K562 (cell line): ENCODE results near the gene SARS2. TPM values are rescaled to one million over a fixed set of nuclear protein-coding genes. Genes with fewer than 3 reads are reported as not detected.

Source experiments
- ATAC-seq: fragments of 200-7000 bp; cut with Tn5 transposase; 3 replicates; pipeline ENCODE4 v1.9.1; 2020; ENCODE audit warnings: moderate library complexity
- BruUV-seq: library from RNA; stranded (reverse); fragments of 400-500 nt; replicated peaks from 2 replicates; lab custom pipeline; 2021; lab: Mats Ljungman, UMichigan
- CTCF ChIA-PET: fragments of 300-600 bp; formaldehyde crosslinking; extraction: SDS; loops from one replicate; lab custom pipeline; 2021; ENCODE audit warnings: low intra/inter-chr PET ratio; lab: Yijun Ruan, JAX
- POLR2A ChIA-PET: fragments of 300-600, 350-650 bp; sonication (Branson Sonifier 250); formaldehyde crosslinking; extraction: SDS; loops from one replicate; lab custom pipeline; 2021; ENCODE audit warnings: antibody characterized with exemption, inconsistent platforms; lab: Yijun Ruan, JAX
- DNase-seq, 4 experiments: peaks; one replicate each; pipeline versions ENCODE4 v3.0.0 to v3.0.0-alpha.2; 2011 to 2018; ENCODE audit warnings: low spot score in 3 of 4, mixed read lengths in 3 of 4; ENCODE audit errors: extremely low read depth in 1 of 4
- FAIRE-seq: peaks from 2 replicates; lab custom pipeline; 2011; peaks lifted over from hg19 to GRCh38; lab: Jason Lieb, UNC
- H2AFZ ChIP-seq: 2 replicates; pipeline ENCODE4 v1.6.0; 2011; ENCODE audit warnings: low read depth, low read length, control low read depth, inconsistent platforms
- H3K27ac ChIP-seq: fragments of 200-600 bp; 3 replicates; pipeline ENCODE4 v1.8.0; 2011; ENCODE audit warnings: low read depth, mild to moderate bottlenecking, control low read depth, inconsistent platforms, low read length, moderate library complexity, mixed read lengths; ENCODE audit errors: extremely low read depth
- H3K27me3 ChIP-seq, 2 experiments: fragments of 300-600 bp in 1 of 2; 2 replicates in 1 of 2; 3 replicates in 1 of 2; pipeline versions ENCODE4 v1.6.0 to v1.8.0; 2011; ENCODE audit warnings: inconsistent platforms in 2 of 2, low read length in 2 of 2, mild to moderate bottlenecking in 1 of 2, mixed read lengths in 1 of 2, moderate library complexity in 1 of 2; ENCODE audit not compliant: control insufficient read depth in 2 of 2, insufficient read depth in 2 of 2
- H3K36me3 ChIP-seq: fragments of 300-600 bp; 3 replicates; pipeline ENCODE4 v1.8.0; 2011; ENCODE audit warnings: mild to moderate bottlenecking, low read length, inconsistent platforms; ENCODE audit not compliant: control insufficient read depth, insufficient read depth
- H3K4me1 ChIP-seq, 2 experiments: fragments of 200-600 bp in 1 of 2; replicated peaks in 1 of 2; 2 replicates in 1 of 2; 3 replicates in 1 of 2; pipeline versions ENCODE4 v1.5.1 to v1.8.0; 2011; ENCODE audit warnings: inconsistent platforms in 2 of 2, low read length in 2 of 2, mild to moderate bottlenecking in 1 of 2, mixed read lengths in 1 of 2, moderate library complexity in 1 of 2; ENCODE audit not compliant: control insufficient read depth in 2 of 2, insufficient read depth in 2 of 2
- H3K4me2 ChIP-seq: 2 replicates; pipeline ENCODE4 v1.6.1; 2011; ENCODE audit warnings: low read length, control low read depth, inconsistent platforms, mixed read lengths; ENCODE audit not compliant: insufficient read depth
- H3K4me3 ChIP-seq: fragments of 200-600 bp; sonication (generic), shearing (Covaris generic); 2 replicates; pipeline ENCODE4 v1.5.1; 2016; ENCODE audit warnings: control low read depth, inconsistent platforms
- H3K79me2 ChIP-seq: fragments of 200-600 bp; 3 replicates; pipeline ENCODE4 v1.8.0; 2011; ENCODE audit warnings: low read length, inconsistent platforms; ENCODE audit not compliant: control insufficient read depth, insufficient read depth
- H3K9ac ChIP-seq, 2 experiments: 2 replicates each; pipeline versions ENCODE4 v1.6.0 to v1.6.1; 2011; ENCODE audit warnings: low read depth in 2 of 2, low read length in 2 of 2, control low read depth in 1 of 2, inconsistent platforms in 1 of 2, mild to moderate bottlenecking in 1 of 2, mixed read lengths in 1 of 2; ENCODE audit not compliant: insufficient read depth in 1 of 2
- H3K9me1 ChIP-seq: one replicate; pipeline ENCODE4 v1.6.0; 2011; ENCODE audit warnings: inconsistent platforms, mild to moderate bottlenecking, low read length, moderate library complexity; ENCODE audit not compliant: control insufficient read depth, insufficient read depth
- H3K9me3 ChIP-seq: replicated peaks from 2 replicates; pipeline ENCODE4 v1.5.1; 2011; ENCODE audit warnings: low read depth, low read length, inconsistent platforms; ENCODE audit not compliant: control insufficient read depth, insufficient read depth
- H4K20me1 ChIP-seq: replicated peaks from 2 replicates; pipeline ENCODE4 v1.6.1; 2011; ENCODE audit warnings: low read length, inconsistent platforms, mixed read lengths; ENCODE audit not compliant: control insufficient read depth, insufficient read depth
- CEBPB ChIP-seq: fragments of 450-650 bp; IDR thresholded peaks from 2 replicates; pipeline ENCODE4 v1.6.1; 2016; ENCODE audit warnings: missing genetic modification characterization, missing compliant biosample characterization
- CEBPG ChIP-seq, 3 experiments: fragments of 200-800 bp in 1 of 3; sonication (Bioruptor generic) in 1 of 3; sonication (generic) in 1 of 3; formaldehyde crosslinking in 1 of 3; IDR thresholded peaks in 2 of 3; conservative IDR thresholded peaks in 1 of 3; 2 replicates each; pipeline versions ENCODE4 v1.6.1 to v1.8.0; 2016 to 2022; ENCODE audit warnings: missing compliant biosample characterization in 2 of 3, missing genetic modification characterization in 2 of 3, mild to moderate bottlenecking in 1 of 3, missing genetic modification reagents in 1 of 3
- FOXP1 ChIP-seq: sonication (generic); formaldehyde crosslinking; IDR thresholded peaks from 2 replicates; pipeline ENCODE4 v1.8.0; 2022; ENCODE audit warnings: mild to moderate bottlenecking, missing genetic modification reagents
- GATA2 ChIP-seq: sonication (generic); formaldehyde crosslinking; IDR thresholded peaks from 2 replicates; pipeline ENCODE4 v1.4.0; 2020; ENCODE audit warnings: mild to moderate bottlenecking, missing genetic modification reagents
- OTX1 ChIP-seq: fragments of 450-650 bp; formaldehyde crosslinking; IDR thresholded peaks from 2 replicates; pipeline ENCODE4 v1.4.0; 2022; ENCODE audit warnings: mild to moderate bottlenecking
- SIN3B ChIP-seq: fragments of 450-650 bp; IDR thresholded peaks from 2 replicates; pipeline ENCODE4 v1.6.1; 2017; ENCODE audit warnings: low read depth, mild to moderate bottlenecking, moderate library complexity
- SMARCA4 ChIP-seq: fragments of 450-650 bp; IDR thresholded peaks from 2 replicates; pipeline ENCODE4 v1.6.1; 2016
- SMARCE1 ChIP-seq: fragments of 450-650 bp; IDR thresholded peaks from 2 replicates; pipeline ENCODE4 v1.7.1; 2016; ENCODE audit warnings: mild to moderate bottlenecking
- TBP ChIP-seq: optimal IDR thresholded peaks from 2 replicates; pipeline ENCODE3; 2011; ENCODE audit warnings: low read depth, low read length, improper control_type of control experiment
- TCF7 ChIP-seq: sonication (generic); IDR thresholded peaks from 2 replicates; pipeline ENCODE4 v1.6.1; 2016; ENCODE audit warnings: antibody characterized with exemption, borderline replicate concordance
- WGBS: fragments of 100-300 bp; shearing (Covaris generic); methylation state at CpG from one replicate; pipeline ENCODE4 v1.1.6; 2016; ENCODE audit warnings: low coverage, mixed read lengths; ENCODE audit not compliant: insufficient coverage; ENCODE audit errors: missing lambda C conversion rate; 5-methylcytosine and 5-hydroxymethylcytosine counted together
- in situ Hi-C: fragments of 300-500 bp; cut with MboI; formaldehyde crosslinking; loops from 4 replicates; pipeline ENCODE4 v1.15.0; 2018; ENCODE audit warnings: inconsistent platforms, mixed read lengths
- intact Hi-C: fragments of 100-400 bp; cut with micrococcal nuclease; formaldehyde crosslinking; loops from 2 replicates; pipeline ENCODE4 v1.14.2; 2022
- polyA plus RNA-seq, 8 experiments: library from polyadenylated mRNA; depleted of rRNA in 4 of 8; stranded (reverse) in 5 of 8; unstranded in 3 of 8; fragments of >200 nt; fragmentation: Nextera tagmentation in 2 of 8; fragmentation: Illumina TruSeq in 1 of 8; extraction: Ambion mirVana in 2 of 8; extraction: Trizol in 1 of 8; gene quantifications; 2 replicates each; pipeline versions ENCODE4 v1.2.1 to v1.2.3, GENCODE V29; 2011 to 2014; ENCODE audit warnings: inconsistent platforms in 1 of 8, missing spikeins in 1 of 8
- total RNA-seq, 7 experiments: library from RNA; depleted of rRNA in 6 of 7; stranded (reverse); fragments of >200 nt in 6 of 7; fragmentation: Illumina TruSeq in 2 of 7; extraction: Trizol in 2 of 7; gene quantifications; 2 replicates each; pipeline versions ENCODE4 v1.2.1 to v1.2.3, GENCODE V29; 2011 to 2021; ENCODE audit warnings: low replicate concordance in 1 of 7
- TF ChIP-seq, protein P1 (sequence below), 2 experiments: fragments of 450-650 bp; IDR thresholded peaks; 2 replicates each; pipeline ENCODE4 v1.6.1; 2018; ENCODE audit warnings: mild to moderate bottlenecking in 2 of 2, low read depth in 1 of 2; ENCODE audit not compliant: partially characterized antibody in 2 of 2
- TF ChIP-seq, protein P2 (sequence below), 2 experiments: fragments of 450-650 bp; IDR thresholded peaks; 2 replicates each; pipeline ENCODE4 v1.6.1; 2016
- TF ChIP-seq, protein P3 (sequence below), 2 experiments: fragments of 450-650 bp in 1 of 2; sonication (generic) in 1 of 2; formaldehyde crosslinking in 1 of 2; IDR thresholded peaks in 1 of 2; conservative IDR thresholded peaks in 1 of 2; 2 replicates each; pipeline versions ENCODE4 v1.6.1 to v1.8.1; 2016 to 2023; ENCODE audit warnings: mild to moderate bottlenecking in 2 of 2, moderate library complexity in 2 of 2, inconsistent platforms in 1 of 2, missing genetic modification reagents in 1 of 2

Gene SARS2
- total and polyA plus RNA-seq, 9 of the 15 experiments (the other 6 are each of a cell fraction or from before 2014, with no cell fraction given) = 3.1 to 59.1 (median 31.7) TPM

GRCh38 chr19:38900743-38901190 lies 29.8 kb downstream of the SARS2 start:
- peak overlapping the region; percentile 92 for H3K4me2 ChIP-seq
- peaks cover 30% of the 10 kb centered on the region for H3K79me2 ChIP-seq
- peaks cover 17% of the 10 kb centered on the region; the same call in 1 of the 3 replicates for H3K36me3 ChIP-seq
- in situ Hi-C loops (no loop called here), intact Hi-C loops (no loop called here)
- H3K9ac ChIP-seq = peak overlapping the region in 1 of 2 experiments; percentile 85; a peak in 2 of 4 replicates
- H3K9me3 ChIP-seq = no peaks in the 10 kb centered on the region
- ATAC-seq (no peak), FAIRE-seq (peak; percentile 44), DNase-seq (no peak)
- peak overlapping the region; percentile 85 for H3K4me3 ChIP-seq
- WGBS = 6% methylated on average over 3 of the region's 3 CpGs
- H3K27ac ChIP-seq = peak overlapping the region; percentile 82; the same call in 2 of the 3 replicates
- ChIA-PET POLR2A (interaction anchor here (0.6 to 1.5 kb wide), 10 partner anchors 8 to 349 kb away, joined by 3 to 8 read pairs (median 4); no protein-coding TSS in a partner anchor), CTCF (no interaction called here)
- BruUV-seq = no TSS peak
- no peaks in the 10 kb centered on the region for H4K20me1 ChIP-seq
- no peaks in the 10 kb centered on the region for H3K27me3 ChIP-seq
- peaks cover 11 to 23% of the 10 kb centered on the region in 2 experiments for H3K4me1 ChIP-seq
- H2AFZ ChIP-seq = 0 out of 2 replicates have a peak overlapping the region, but pooled peaks have one; percentile 87
- H3K9me1 ChIP-seq = no peaks in the 10 kb centered on the region
- TF ChIP-seq SMARCE1 (peak; percentile 75; the same call in 1 of the 2 replicates), TBP (no peak), GATA2 (CRISPR knock-in tag) (peak; percentile 34; the same call in 1 of the 2 replicates), SIN3B (no peak), CEBPG (CRISPR knock-in tag; IDR thresholded peaks at IDR 0.05) (no peak), CEBPG (tag; conservative IDR thresholded peaks at IDR 0.05 in 1 of 2, IDR thresholded peaks at IDR 0.05 in 1 of 2) (peak; percentile 75 to 82), TCF7 (no peak), SMARCA4 (peak; percentile 74), CEBPB (peak; percentile 74), OTX1 (0 out of 2 replicates have a peak, but pooled peaks have one; percentile 29), FOXP1 (CRISPR knock-in tag) (no peak)
- TF ChIP-seq, protein P1, sequence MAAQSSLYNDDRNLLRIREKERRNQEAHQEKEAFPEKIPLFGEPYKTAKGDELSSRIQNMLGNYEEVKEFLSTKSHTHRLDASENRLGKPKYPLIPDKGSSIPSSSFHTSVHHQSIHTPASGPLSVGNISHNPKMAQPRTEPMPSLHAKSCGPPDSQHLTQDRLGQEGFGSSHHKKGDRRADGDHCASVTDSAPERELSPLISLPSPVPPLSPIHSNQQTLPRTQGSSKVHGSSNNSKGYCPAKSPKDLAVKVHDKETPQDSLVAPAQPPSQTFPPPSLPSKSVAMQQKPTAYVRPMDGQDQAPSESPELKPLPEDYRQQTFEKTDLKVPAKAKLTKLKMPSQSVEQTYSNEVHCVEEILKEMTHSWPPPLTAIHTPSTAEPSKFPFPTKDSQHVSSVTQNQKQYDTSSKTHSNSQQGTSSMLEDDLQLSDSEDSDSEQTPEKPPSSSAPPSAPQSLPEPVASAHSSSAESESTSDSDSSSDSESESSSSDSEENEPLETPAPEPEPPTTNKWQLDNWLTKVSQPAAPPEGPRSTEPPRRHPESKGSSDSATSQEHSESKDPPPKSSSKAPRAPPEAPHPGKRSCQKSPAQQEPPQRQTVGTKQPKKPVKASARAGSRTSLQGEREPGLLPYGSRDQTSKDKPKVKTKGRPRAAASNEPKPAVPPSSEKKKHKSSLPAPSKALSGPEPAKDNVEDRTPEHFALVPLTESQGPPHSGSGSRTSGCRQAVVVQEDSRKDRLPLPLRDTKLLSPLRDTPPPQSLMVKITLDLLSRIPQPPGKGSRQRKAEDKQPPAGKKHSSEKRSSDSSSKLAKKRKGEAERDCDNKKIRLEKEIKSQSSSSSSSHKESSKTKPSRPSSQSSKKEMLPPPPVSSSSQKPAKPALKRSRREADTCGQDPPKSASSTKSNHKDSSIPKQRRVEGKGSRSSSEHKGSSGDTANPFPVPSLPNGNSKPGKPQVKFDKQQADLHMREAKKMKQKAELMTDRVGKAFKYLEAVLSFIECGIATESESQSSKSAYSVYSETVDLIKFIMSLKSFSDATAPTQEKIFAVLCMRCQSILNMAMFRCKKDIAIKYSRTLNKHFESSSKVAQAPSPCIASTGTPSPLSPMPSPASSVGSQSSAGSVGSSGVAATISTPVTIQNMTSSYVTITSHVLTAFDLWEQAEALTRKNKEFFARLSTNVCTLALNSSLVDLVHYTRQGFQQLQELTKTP (IDR thresholded peaks at IDR 0.05; ENCODE audit: low read depth in 1 of 2, partially characterized antibody in 2 of 2) = no peak
- TF ChIP-seq, protein P2, sequence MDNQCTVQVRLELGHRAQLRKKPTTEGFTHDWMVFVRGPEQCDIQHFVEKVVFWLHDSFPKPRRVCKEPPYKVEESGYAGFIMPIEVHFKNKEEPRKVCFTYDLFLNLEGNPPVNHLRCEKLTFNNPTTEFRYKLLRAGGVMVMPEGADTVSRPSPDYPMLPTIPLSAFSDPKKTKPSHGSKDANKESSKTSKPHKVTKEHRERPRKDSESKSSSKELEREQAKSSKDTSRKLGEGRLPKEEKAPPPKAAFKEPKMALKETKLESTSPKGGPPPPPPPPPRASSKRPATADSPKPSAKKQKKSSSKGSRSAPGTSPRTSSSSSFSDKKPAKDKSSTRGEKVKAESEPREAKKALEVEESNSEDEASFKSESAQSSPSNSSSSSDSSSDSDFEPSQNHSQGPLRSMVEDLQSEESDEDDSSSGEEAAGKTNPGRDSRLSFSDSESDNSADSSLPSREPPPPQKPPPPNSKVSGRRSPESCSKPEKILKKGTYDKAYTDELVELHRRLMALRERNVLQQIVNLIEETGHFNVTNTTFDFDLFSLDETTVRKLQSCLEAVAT (IDR thresholded peaks at IDR 0.05) = 0 out of 4 replicates have a peak, but pooled peaks of 1 of the 2 experiments have one; percentile 53
- TF ChIP-seq, protein P3, sequence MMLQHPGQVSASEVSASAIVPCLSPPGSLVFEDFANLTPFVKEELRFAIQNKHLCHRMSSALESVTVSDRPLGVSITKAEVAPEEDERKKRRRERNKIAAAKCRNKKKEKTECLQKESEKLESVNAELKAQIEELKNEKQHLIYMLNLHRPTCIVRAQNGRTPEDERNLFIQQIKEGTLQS (IDR thresholded peaks at IDR 0.05) = peak; percentile 64
- TF ChIP-seq, protein P3 (CRISPR knock-in tag; conservative IDR thresholded peaks at IDR 0.05) = no peak
